Dedifferentiated amniotic fluid mesenchymal stem cell (primary cell): Measurements from ENCODE around the gene LRMDA.

Experiments used
- DNase-seq: peaks from one replicate; pipeline ENCODE4 v3.0.0-alpha.2; 2016; ENCODE audit errors: extremely low spot score

The LRMDA gene

DNA sequence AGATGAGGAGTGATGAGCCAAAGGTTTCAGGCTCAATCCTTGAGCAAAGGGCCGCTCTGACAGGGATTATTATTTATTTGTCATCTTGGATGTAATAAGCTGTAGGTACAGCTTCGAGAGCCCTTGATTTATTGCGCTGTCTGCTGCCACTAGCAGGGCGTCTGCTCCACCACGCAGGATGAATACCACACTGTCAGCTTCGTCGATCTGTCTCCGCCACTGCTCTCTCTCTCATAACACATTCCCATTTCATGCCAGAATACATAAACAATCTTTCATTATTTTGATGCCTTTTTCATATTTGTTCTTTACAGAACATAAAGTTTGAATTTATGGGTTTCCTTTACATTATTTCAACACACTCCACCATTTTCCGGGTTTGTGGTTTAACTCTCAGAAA is 276.6 kb downstream of the LRMDA start:
- DNase-seq = no peak

DNA sequence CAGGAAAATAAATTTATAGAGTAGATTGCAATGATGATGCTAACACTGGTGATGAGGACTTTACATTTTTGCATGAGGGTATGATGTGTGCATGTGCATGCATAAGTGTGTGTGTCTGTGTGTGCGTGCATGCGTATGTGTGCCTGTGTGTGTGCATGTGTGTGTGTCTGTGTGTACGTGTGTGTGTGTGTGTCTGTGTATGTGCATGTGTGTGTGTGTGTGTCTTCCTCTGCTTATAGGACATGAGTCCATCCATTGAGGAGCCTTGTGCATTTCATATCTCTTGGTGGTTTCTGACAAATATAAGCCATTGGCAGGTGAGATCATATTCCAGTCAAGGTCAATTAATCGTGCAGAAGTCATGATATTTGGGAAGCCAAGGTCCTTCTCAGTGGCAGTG is 277.8 kb downstream of the LRMDA start:
- DNase-seq = no peak

- no peak for DNase-seq
These were observed 278.4 kb downstream of the LRMDA start for GRCh38 chr10:75709811-75710210.

DNA sequence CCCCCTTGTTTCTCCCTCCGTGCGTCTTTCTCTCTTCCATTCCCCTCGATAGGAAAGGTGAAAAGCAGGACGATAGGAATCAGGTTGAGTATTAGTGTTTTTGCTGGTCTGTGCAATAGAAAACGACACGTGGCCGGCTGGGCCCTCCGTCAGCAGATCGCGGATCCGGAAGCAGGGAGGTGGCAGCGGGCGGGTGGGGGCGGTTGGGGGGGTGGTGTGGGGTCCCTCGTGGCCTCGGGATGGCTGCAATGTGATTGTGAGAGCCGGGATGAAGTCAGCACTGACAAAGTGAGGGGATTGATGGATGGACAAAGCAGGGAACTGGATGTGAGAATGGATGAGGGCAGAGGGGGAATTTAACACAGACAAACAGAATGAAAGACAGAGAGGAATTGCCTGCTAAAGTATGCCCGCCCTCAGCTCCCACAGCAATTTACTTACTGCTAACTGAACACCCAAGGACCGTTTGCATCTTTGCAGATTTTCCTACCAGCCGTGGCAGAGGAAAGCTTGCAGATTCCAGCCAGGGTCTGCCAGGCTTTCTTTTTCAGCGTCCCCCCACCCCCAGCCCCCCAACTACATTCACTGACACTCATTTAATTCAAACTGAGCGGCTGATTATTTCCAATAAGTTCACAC is 280.9 kb downstream of the LRMDA start:
- no peak for DNase-seq

- no peak for DNase-seq
These were observed 285.1 kb downstream of the LRMDA start for GRCh38 chr10:75716506-75716905.

DNA sequence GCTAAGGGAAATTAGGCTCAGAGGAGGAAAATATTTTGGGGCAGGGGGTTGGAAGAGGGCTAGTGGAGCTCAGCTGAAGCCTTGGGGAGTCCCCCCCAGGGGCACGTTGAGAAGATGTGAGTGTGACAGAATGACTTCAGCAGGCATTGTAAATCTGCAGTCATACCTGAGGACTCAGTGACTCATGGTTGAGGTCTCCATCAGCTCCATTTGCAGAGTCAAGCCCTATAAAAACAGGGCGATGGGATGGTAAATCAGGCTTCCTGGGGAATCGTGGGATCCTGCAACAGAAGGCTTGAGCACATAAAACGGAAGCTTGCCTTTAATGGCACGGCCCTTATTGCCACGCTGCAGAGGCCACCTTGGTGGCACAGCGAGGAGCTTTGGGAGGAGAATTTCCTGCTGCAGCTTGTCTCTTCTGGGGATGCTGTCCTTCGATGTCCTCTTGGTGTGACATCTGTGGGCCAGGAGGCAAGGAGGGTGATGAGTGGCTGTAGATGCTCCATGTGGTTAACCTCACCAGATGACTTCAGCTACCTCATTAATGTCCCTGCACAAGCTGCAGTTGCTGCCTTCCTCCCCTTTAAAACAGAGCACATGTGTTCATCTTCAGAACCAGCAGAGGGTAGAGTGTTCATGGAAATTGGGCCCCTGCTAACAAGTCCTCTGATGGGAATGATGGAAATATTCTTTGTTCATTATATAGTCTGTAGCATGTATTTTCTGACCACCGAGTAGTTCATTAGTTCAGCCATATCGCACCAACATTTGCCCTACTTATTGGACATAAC is 285.9 kb downstream of the LRMDA start:
- DNase-seq = no peak

DNA sequence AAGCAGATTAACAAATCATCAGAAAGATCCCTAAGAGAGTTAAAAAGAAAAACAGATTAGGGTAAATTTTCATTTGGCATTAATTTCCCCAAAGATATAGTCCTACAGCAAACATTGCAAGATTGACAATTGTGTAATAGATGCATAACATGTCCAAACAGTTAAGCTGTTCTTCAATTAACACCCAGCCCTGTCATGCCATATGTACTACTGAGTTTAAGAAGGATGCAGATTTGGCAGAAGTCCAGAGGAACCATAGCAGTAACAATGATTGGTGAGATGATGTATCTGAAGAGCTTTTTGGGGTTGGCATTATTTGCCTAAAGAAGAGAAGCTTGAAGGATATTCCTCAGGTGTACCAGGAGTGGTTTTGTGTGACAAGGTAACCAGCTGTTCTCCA is 287.6 kb downstream of the LRMDA start:
- DNase-seq = no peak

DNA sequence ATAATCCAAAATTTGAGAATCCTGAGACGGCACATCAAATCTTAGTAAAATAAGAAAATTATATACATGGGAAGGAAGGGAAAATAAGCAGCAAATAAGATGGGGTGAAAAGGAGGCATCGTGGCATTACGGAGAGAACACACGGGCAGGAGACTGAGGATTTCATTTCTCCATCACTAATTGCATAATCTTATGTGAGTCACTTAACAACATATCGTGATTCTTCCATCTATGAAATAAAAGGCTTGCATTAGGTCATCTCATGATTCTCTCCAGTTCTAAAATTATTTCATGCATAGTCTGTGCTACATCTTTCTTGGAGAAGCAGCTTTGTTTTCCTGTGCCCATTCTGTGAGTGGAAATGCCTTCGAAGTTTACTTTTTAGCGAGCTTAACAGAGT is 288.7 kb downstream of the LRMDA start:
- no peak for DNase-seq

DNA sequence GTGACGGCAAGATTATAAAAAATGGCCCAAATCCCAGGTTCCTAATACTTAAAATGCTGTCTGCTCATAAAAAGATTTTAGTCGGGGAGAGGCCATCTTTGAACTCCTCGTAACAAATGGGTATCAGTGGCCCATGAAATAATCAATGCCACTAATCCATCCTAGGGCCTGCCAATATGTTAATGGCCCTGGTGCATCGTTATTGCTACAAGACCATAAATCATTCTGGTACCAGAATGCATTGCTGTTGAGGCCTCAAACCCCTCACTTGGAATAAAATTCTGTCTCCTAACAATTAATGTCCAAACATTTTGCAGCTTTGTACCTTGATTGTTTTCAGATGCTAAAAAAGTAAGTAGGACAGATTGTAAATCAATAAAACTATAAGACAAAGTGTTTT is 290.6 kb downstream of the LRMDA start:
- no peak for DNase-seq

GRCh38 chr10:75722609-75723008 is 291.2 kb downstream of the LRMDA start:
- no peak for DNase-seq

- DNase-seq = no peak
These were observed 292.0 kb downstream of the LRMDA start for GRCh38 chr10:75723319-75723980.

DNA sequence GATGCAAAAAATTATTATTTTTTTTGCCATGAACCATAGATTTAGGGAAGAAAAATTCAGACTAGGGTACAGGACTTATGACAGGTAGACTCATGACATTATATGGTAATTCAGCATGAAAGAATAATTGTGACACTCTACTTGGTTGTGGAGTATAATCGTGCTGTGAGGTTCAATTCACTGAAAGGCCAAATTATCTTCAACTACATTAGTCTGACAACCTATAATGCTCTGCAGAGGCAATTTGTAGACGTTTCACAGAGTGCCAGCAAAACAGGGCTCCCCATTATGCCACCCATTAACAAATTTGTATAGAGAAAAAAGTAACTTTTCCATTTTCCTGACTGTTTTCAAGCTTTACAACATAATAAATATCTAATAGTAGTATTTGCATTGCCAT is 292.6 kb downstream of the LRMDA start:
- no peak for DNase-seq

DNA sequence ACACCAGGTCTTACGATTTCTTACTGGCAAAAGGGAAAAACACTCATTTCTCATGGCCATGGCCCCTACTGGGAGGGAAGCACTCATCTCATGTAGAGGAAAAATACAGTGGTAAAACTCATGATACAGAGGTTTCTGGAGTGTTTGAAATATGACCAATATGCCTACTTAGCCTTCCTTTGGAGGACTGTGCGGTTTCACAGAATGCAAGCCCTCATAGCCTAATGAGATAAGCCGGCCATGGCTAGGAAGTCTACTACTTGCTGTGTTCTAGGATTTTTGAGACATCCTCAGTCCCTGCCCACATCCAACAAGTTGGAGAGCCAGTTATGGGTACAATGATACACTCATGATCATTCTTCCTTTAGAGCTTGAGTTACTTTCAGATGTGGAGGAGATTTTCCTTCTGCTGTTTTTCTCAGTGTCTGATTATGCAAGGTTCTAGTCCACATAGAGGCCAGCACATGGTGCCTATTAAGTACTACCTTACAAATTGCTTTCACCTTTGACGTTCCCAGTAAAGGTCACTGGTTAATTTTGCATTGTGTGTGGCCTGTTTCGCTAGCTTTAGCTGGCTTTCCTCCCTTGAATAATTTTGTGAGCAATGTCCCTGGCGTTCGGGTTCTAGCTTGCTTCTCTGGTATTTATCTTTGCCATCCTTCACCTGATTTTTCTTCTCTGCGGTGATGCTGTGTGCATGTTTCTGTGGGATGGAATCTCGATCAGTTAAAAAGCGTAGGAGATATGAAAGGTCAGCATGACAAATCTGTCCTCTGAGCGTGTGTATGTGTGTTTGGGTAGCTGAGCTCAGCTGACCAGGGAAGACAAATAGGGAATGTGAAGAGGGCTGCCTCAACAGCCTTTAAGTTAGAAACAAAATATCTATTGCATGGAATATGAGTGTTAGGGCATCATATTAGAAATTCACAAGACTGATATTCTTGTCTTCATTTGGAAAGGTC is 295.4 kb downstream of the LRMDA start:
- DNase-seq = no peak

DNA sequence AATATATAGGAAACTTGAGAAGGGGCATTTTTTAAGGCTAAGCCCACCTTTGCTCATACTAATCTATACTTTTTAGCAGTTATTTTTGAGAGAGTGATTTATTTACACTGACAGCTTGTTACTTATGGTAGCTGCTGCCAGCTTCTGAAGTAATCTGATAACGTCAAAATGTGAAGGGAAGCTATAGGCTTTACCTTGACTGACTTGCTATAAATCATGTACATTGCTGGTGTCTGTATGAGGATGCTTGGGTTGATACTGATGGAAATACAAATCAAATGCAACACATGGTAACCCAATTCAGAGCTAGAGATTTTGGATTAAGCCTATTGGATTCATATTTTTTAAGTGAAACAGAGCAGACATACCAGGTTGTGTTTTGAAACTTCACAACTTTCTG is 299.4 kb downstream of the LRMDA start:
- DNase-seq = no peak

DNA sequence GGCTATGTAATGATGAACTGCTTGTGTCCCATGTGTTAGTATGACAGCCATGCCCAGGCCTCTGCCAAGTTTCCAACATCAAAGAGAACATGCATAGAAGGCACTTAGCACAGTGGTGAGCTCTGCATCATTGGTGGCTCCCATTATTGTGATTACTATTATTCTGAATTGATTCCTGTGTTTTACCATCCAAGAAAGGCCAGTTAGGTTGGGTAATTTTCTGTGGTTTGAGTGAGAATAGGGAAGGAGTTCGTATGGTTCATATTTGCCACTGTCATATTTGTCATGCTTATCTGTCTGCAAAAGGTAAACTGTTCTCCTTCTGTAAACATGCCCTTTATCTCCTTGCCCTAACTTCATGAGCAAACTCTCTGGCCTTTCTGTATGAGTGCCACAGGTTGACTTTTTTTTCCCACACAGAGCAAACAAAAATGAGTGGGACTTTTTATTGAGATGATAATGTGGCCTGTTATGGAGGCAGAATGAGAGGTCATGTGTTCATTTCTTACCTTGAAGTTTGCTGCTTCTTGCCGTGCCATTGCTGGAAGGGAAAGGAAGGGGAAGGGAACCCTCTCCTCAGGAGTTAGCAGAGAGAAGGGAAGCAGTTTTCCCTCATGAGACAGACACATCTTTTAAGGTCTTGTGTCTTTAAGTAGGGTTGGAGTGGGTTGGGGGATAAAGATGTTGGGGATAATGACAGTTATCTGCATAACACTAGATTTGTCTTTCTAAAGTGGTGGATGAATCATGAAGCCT is 301.9 kb downstream of the LRMDA start:
- DNase-seq = no peak

GRCh38 chr10:75736151-75736640 is 304.8 kb downstream of the LRMDA start:
- DNase-seq = no peak

DNA sequence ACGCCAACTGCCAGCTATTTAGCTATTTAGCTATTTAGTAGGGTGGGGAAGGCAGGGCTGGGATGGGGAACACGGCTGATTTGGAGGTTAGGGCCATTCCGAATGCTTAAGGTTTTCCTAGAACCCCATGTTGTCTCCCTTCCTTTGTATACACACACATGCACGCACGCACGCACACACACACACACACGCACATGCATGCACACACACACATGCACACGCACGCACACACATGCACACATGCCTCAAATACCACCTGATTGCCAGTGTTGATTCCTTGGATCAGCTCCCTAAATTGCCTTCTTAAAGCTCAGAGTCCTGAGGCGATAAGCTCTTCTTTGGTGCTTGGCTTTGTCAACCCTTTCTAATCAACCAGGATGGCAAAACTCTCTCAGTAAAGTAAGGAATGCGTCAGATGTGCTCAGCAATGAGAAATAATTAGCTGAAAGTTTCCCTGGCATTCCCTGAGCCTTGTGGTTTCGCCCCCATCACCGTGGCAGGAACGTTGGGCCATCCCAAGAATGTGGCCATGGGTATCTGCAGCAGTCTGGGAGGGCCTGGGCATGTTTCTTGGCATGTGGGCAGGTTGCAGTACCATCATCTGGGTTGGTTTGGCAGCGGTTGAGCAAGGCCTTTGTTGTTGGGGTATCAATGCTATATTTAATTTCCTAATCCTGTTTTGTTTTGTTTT is 305.6 kb downstream of the LRMDA start:
- DNase-seq = no peak

DNA sequence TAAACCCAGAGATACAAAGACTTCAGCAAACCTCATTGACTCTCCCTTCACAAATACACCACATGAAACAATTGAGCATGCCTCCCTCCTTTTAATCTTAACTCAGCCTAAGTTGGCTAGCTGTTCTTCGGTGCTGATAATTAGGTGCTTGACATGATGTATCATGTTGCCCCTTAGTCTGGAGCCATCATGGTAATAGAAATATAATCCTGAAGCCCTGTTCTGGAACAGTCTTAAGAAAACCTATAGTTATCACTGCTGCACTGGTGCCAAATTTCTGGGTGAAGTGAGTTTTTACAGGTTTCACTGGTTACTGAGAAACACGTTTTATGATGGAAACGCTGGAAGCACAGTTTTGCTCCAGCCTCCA is 306.1 kb downstream of the LRMDA start:
- DNase-seq = no peak

- no peak for DNase-seq
These were observed 307.5 kb downstream of the LRMDA start for GRCh38 chr10:75738924-75739323.

DNA sequence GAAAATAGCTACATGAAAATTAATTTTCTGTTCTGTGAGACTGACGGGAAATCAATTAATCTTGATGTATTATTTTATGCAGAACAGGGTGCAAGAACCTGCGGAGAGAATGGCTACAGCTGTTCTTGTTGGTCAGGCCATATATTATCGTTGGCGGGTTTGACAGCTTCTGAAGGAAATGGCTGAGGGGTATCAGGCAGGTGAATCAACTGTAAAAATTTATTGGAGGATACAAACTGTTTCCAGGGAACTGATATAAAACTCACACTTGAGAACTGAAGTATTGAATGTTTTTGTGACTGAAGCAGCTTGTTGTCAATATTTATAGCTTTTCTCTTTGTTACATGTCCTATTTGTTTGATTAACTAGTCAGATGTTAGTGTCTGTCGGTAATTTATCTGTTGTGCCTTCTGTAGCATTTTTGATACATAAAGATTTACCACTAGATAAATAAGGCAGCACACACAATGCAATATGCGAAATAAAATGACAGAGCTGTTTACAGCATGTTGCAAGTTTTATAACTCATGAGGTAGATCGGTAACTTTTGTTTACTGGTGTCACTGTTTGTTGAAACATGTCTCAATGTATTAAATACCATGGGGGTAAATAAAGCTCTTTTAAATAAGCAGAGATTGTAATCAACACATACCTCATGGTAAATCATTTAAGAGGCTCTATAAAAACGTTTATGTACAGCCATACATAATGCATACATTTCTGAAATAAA is 308.2 kb downstream of the LRMDA start:
- no peak for DNase-seq
